ENCODE results near the gene BPIFB3. TPM values are rescaled to one million over a fixed set of nuclear protein-coding genes. Genes with fewer than 3 reads are reported as not detected.

The BPIFB3 gene
- total RNA-seq, 1 experiment from 2014 or later = not detected

DNA sequence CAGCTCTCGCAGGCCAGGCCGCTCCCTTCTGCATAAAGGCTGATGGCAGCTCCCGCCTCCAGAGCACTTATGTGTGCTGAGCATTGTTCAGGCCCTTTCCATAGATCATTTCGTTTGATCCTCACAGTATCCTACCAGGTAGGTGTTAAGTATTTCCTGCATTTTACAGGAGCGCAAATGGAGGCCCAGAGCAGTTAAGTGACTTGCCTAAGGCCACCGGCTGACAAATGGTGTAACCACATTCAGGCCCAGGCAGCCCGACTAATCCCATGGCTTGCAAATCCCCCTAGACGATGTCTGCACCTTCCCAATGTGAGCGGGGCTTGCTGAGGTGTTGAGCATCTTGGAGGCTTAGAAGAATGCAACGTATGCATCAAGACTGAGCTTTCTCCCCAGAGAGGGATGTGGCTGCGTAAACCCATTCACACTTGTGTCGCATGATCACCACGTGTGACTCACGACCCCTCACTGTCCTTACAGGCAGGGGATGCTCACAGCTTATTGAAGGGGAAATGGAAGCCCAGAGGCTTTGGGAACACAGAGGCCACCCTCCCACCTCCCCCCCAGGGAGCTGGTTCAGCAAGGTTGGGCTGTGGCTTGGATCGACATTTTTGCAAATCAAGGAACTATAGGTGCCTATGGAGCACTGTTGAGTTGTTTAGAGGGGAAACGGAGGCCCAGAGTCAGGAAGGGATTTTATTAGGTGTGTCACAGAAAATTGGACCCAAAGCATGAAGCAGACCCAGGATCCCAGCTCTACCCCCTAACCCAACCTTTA is 39.2 kb upstream of the BPIFB3 start:
- POLR2A ChIA-PET = no interaction called here
- CTCF ChIA-PET = no interaction called here
- no peak for TF ChIP-seq TCF7L2 (IDR thresholded peaks at IDR 0.05; ENCODE audit: low read depth, low read length)
- TF ChIP-seq, protein P1, sequence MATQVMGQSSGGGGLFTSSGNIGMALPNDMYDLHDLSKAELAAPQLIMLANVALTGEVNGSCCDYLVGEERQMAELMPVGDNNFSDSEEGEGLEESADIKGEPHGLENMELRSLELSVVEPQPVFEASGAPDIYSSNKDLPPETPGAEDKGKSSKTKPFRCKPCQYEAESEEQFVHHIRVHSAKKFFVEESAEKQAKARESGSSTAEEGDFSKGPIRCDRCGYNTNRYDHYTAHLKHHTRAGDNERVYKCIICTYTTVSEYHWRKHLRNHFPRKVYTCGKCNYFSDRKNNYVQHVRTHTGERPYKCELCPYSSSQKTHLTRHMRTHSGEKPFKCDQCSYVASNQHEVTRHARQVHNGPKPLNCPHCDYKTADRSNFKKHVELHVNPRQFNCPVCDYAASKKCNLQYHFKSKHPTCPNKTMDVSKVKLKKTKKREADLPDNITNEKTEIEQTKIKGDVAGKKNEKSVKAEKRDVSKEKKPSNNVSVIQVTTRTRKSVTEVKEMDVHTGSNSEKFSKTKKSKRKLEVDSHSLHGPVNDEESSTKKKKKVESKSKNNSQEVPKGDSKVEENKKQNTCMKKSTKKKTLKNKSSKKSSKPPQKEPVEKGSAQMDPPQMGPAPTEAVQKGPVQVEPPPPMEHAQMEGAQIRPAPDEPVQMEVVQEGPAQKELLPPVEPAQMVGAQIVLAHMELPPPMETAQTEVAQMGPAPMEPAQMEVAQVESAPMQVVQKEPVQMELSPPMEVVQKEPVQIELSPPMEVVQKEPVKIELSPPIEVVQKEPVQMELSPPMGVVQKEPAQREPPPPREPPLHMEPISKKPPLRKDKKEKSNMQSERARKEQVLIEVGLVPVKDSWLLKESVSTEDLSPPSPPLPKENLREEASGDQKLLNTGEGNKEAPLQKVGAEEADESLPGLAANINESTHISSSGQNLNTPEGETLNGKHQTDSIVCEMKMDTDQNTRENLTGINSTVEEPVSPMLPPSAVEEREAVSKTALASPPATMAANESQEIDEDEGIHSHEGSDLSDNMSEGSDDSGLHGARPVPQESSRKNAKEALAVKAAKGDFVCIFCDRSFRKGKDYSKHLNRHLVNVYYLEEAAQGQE (IDR thresholded peaks at IDR 0.05; ENCODE audit: insufficient read depth in 1 of 2, low read depth in 2 of 2, low read length in 1 of 2) = no peak
- no peak for TF ChIP-seq POLR2AphosphoS5 (IDR thresholded peaks at IDR 0.05; ENCODE audit: low read depth, low read length)
- TF ChIP-seq SIN3A (IDR thresholded peaks at IDR 0.05; ENCODE audit: borderline replicate concordance, insufficient read depth, low read depth, low read length) = no peak
- TF ChIP-seq, protein P2, sequence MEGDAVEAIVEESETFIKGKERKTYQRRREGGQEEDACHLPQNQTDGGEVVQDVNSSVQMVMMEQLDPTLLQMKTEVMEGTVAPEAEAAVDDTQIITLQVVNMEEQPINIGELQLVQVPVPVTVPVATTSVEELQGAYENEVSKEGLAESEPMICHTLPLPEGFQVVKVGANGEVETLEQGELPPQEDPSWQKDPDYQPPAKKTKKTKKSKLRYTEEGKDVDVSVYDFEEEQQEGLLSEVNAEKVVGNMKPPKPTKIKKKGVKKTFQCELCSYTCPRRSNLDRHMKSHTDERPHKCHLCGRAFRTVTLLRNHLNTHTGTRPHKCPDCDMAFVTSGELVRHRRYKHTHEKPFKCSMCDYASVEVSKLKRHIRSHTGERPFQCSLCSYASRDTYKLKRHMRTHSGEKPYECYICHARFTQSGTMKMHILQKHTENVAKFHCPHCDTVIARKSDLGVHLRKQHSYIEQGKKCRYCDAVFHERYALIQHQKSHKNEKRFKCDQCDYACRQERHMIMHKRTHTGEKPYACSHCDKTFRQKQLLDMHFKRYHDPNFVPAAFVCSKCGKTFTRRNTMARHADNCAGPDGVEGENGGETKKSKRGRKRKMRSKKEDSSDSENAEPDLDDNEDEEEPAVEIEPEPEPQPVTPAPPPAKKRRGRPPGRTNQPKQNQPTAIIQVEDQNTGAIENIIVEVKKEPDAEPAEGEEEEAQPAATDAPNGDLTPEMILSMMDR (IDR thresholded peaks at IDR 0.05) = no peak
- in situ Hi-C loops (cut with HindIII; ENCODE audit: low pct_unique_long_range_greater_than_20kb, low sequenced_read_pairs) = no loop called here
- DNase-seq (ENCODE audit: low read depth, low spot score) (no peak), ATAC-seq (no peak)
- peaks cover under 1% of the 10 kb centered on the region; the same call in 1 of the 2 replicates for H3K4me1 ChIP-seq (ENCODE audit: control insufficient read depth, insufficient read depth, low read length)
- H3K9me3 ChIP-seq (ENCODE audit: control insufficient read depth, insufficient read depth, low read depth, low read length) = no peaks in the 10 kb centered on the region
- no peak overlapping the region for H3K4me3 ChIP-seq (ENCODE audit: low read depth in 2 of 2, low read length in 2 of 2)
- no peaks in the 10 kb centered on the region for H3K36me3 ChIP-seq (ENCODE audit: control insufficient read depth, insufficient read depth, low read length)
- no TSS peak for BruUV-seq (replicated peaks)
- no peaks in the 10 kb centered on the region for H3K27me3 ChIP-seq (ENCODE audit: control insufficient read depth, insufficient read depth, low read length)
- no peak overlapping the region for H3K27ac ChIP-seq (ENCODE audit: low read length)
- intact Hi-C loops (cut with micrococcal nuclease; ENCODE audit: unreplicated experiment) = no loop called here

DNA sequence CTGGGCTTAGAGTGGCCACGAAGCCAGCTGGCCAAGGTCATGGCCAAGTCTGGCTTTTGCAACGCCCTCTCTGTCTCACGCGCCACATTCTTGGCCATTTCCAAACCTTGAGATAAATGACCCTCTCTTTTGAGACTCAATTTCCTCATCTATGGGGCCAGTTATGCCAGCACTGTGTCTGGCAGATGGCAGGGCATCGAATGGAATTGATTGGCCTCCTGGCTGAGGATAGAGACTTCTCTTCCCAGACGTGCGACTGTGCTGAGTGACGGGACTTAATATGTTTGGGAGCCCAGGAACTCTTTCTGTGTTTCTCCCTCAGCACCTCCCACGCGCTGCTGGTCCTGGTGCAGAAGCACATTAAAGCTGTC is 38.6 kb upstream of the BPIFB3 start:
- Histone ChIP-seq H3K4me1 (ENCODE audit: control insufficient read depth, insufficient read depth, low read length) (no peaks in the 10 kb centered on the region), H3K27me3 (ENCODE audit: control insufficient read depth, insufficient read depth, low read length) (no peaks in the 10 kb centered on the region), H3K4me3 (ENCODE audit: low read depth in 2 of 2, low read length in 2 of 2) (no peak overlapping the region), H3K27ac (ENCODE audit: low read length) (no peak overlapping the region), H3K9me3 (ENCODE audit: control insufficient read depth, insufficient read depth, low read depth, low read length) (no peaks in the 10 kb centered on the region), H3K36me3 (ENCODE audit: control insufficient read depth, insufficient read depth, low read length) (no peaks in the 10 kb centered on the region)
- ChIA-PET POLR2A (no interaction called here), CTCF (no interaction called here)
- in situ Hi-C loops (cut with HindIII; ENCODE audit: low pct_unique_long_range_greater_than_20kb, low sequenced_read_pairs) (no loop called here), intact Hi-C loops (cut with micrococcal nuclease; ENCODE audit: unreplicated experiment) (no loop called here)
- ATAC-seq (no peak), DNase-seq (ENCODE audit: low read depth, low spot score) (no peak)
- no TSS peak for BruUV-seq (replicated peaks)
- TF ChIP-seq TCF7L2 (IDR thresholded peaks at IDR 0.05; ENCODE audit: low read depth, low read length) (no peak), POLR2AphosphoS5 (IDR thresholded peaks at IDR 0.05; ENCODE audit: low read depth, low read length) (no peak), SIN3A (IDR thresholded peaks at IDR 0.05; ENCODE audit: borderline replicate concordance, insufficient read depth, low read depth, low read length) (no peak)
- TF ChIP-seq, protein P2 (IDR thresholded peaks at IDR 0.05) = no peak
- TF ChIP-seq, protein P1 (IDR thresholded peaks at IDR 0.05; ENCODE audit: insufficient read depth in 1 of 2, low read depth in 2 of 2, low read length in 1 of 2) = no peak

Data from Panc1 (cell line).